ACC112 (cell line): ENCODE measurements around the gene AJM1.
"Not testable (repeated sequence)": the region's sequence is repeated elsewhere in the genome, so short reads cannot be mapped to it uniquely, and the experiment has no call there.

ENCODE experiments used
- H2AFZ ChIP-seq: fragments of 200-600 bp; sonication (generic); one replicate; pipeline ENCODE4 v1.6.0; 2017; ENCODE audit warnings: antibody characterized with exemption, low read length; ENCODE audit not compliant: unreplicated experiment
- H3K27ac ChIP-seq: fragments of 200-600 bp; sonication (generic); 2 replicates; pipeline ENCODE4 v1.5.1; 2014; ENCODE audit warnings: low read depth, mild to moderate bottlenecking, antibody characterized with exemption, low read length, moderate library complexity
- H3K27me3 ChIP-seq: fragments of 200-600 bp; sonication (generic); 2 replicates; pipeline ENCODE4 v1.6.1; 2014; ENCODE audit warnings: mild to moderate bottlenecking, antibody characterized with exemption, low read length, moderate library complexity, mixed read lengths; ENCODE audit not compliant: insufficient read depth
- H3K36me3 ChIP-seq: fragments of 200-600 bp; sonication (generic); 2 replicates; pipeline ENCODE4 v1.6.1; 2016; ENCODE audit warnings: mild to moderate bottlenecking, antibody characterized with exemption, low read length, moderate library complexity, mixed read lengths; ENCODE audit not compliant: insufficient read depth
- H3K4me1 ChIP-seq: fragments of 200-600 bp; sonication (generic); one replicate; pipeline ENCODE4 v1.6.1; 2016; ENCODE audit warnings: low read length, mixed read lengths; ENCODE audit not compliant: insufficient read depth, unreplicated experiment, control insufficient read depth
- H3K4me3 ChIP-seq: fragments of 200-600 bp; sonication (generic); 2 replicates; pipeline ENCODE4 v1.5.1; 2014; ENCODE audit warnings: mild to moderate bottlenecking, low read depth, low read length
- H3K79me2 ChIP-seq: fragments of 200-600 bp; sonication (generic); one replicate; pipeline ENCODE4 v1.6.0; 2016; ENCODE audit warnings: low read length; ENCODE audit not compliant: control insufficient read depth, unreplicated experiment, insufficient read depth

AJM1 gene

DNA sequence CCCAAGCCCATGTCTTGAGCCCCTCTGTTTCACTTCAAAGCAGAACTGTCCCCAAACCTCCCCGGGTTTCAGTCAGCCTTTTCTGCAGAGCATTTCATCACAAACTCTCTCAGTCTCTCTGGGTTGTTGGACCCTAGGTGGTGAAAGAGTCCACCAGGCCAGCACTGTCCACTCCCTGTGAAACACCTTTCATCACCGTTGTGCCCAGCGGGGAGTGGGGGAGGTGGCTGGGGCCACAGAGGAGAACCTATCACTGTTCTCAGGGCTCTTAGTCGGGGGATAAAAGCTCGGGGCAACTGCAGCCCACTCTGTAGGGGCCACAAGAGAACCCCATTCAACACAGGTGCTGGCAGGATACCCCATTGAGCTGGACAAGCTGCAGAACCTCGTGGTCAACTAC lies 40.0 kb upstream of the AJM1 start:
- H3K4me3 ChIP-seq, result no peak overlapping the region
- H3K27ac ChIP-seq, result no peak overlapping the region
- peaks cover 20% of the 10 kb centered on the region for H3K4me1 ChIP-seq
- peaks cover 36% of the 10 kb centered on the region for H3K27me3 ChIP-seq
- peaks cover 6% of the 10 kb centered on the region for H3K79me2 ChIP-seq
- no peak overlapping the region for H2AFZ ChIP-seq
- H3K36me3 ChIP-seq, result no peaks in the 10 kb centered on the region

DNA sequence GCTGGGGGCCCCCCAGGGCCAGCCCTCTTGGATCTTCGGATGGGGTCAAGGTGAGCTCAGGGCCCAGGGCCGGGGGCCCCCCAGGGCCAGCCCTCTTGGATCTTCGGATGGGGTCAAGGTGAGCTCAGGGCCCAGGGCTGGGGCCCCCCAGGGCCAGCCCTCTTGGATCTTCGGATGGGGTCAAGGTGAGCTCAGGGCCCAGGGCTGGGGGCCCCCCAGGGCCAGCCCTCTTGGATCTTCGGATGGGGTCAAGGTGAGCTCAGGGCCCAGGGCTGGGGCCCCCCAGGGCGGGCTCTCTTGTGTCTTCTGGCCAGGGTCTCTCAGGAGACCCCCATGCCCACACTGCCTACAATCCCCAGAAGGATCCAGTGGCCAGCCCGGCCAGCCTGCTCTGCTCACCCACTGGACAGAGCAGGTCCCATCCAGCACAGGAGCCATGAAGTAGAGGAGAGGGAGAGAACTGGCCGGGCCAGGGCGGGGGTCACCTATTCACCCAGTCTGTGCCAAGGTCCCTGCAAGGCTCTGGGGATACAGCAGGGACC lies 39.2 kb upstream of the AJM1 start:
- not testable (repeated sequence) for H3K4me3 ChIP-seq, H3K79me2 ChIP-seq, H3K36me3 ChIP-seq, H2AFZ ChIP-seq, H3K27ac ChIP-seq
- peaks cover 36% of the 10 kb centered on the region for H3K27me3 ChIP-seq
- peaks cover 20% of the 10 kb centered on the region for H3K4me1 ChIP-seq

DNA sequence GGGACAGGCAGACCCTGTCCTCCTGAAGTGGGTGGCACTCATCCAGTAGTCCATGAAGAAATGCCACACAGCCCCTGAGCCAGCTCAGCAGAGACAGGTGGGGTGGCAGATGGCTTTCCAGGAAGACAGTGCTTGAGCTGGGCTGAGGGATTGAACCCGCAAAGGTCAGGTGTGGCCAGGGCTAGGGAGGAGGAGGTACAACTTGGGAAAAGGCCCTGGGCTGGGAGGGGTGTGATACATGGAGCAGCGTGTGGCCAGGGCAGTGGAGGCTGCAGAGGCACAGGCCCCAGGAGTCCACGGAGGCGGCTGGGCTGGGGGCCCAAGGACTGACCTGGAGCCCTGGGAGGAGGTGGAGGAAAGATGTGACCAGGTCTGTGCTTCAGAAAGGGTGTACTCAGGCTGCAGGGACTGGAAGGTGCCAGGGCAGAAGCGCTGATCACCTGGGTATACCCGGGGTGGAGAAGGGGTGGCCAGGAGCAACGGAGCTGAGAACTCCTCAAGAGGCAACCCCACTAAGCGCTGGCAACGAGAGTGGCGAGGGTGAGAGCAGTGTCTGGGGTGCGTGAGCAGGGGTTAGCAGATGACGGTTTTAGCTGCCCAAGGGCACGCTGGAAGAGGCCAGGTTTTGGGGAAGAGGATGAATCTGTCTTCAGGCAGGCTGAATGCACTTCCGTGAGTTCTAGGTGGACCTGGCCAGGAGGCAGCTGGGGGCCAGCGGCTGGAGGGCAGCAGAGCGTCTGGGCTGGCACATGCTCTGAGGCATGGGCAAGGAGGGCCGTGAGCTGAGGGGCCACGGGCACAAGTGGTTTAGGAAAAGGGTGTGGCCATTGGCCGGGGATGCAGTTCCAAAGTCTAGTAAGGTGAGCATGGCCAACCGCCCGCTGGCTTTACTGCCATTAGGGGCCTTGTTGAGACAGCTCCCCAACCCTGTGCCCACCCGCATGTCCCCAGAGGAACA lies 38.4 kb upstream of the AJM1 start:
- H3K4me3 ChIP-seq, result no peak overlapping the region
- no peaks in the 10 kb centered on the region for H3K36me3 ChIP-seq
- no peak overlapping the region for H3K27ac ChIP-seq
- peaks cover 30% of the 10 kb centered on the region for H3K27me3 ChIP-seq
- peaks cover 16% of the 10 kb centered on the region for H3K79me2 ChIP-seq
- H3K4me1 ChIP-seq, result peaks cover 20% of the 10 kb centered on the region
- H2AFZ ChIP-seq, result no peak overlapping the region

DNA sequence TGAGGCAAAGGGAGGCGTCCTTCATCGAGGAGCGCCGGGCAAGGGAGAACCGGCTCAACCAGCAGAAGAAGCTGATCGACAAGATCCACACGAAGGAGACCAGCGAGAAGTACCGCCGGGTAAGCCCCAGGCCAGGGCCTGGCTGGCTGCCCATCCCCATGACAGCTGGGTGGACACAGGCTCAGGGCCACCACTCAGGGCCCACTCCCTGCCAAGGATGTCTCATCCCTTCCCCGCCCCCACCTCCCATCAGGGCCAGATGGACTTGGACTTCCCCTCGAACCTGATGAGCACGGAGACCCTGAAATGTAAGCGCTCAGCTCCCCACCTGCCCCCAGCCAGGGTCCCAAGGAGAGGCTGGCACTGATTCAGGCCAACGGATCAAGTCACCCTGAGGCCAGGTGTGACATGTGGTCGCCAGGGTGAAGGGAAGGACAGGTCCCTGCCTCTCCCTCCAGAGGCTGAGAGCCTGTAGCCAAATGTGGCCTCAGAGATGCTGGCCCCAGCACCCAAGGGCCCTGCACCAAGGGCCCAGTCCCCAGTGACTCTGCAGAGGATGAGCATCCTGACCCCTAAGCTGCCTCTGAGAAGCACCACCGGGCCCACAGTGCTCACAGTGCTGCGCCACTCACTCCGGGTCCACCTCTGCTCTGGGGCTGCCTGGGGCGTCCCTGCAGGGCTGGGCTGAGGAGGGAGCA lies 37.6 kb upstream of the AJM1 start:
- no peak overlapping the region for H3K4me3 ChIP-seq
- H3K36me3 ChIP-seq, result no peaks in the 10 kb centered on the region
- peaks cover 24% of the 10 kb centered on the region for H3K79me2 ChIP-seq
- peaks cover 22% of the 10 kb centered on the region for H3K27me3 ChIP-seq
- H3K27ac ChIP-seq, result no peak overlapping the region
- H2AFZ ChIP-seq, result no peak overlapping the region
- H3K4me1 ChIP-seq, result peaks cover 22% of the 10 kb centered on the region

DNA sequence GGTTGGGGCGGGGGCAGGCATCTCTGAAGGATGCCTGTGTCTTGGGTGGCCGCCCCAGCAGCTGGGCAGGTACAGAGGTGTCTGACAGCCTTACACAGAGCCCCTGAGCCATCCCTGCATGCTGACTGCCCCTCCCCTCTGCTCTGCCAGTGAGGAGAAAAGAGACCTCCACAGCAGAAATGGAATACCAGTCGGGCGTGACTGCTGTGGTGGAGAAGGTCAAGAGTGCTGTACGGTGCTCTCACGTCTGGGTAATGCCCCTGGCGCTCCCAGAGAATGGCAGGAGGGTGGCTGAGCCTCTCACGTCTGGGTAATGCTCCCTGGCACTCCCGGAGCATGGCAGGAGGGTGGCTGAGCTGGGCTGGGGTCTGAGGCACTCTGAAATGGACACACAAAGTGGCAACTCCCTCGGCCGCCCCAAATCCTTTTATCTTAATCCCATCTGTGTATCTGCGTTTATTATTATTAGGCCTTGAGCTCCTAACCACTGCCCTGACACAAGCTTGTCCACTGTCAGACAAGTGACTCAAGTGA lies 37.0 kb upstream of the AJM1 start:
- Histone ChIP-seq H3K4me3 (no peak overlapping the region), H3K36me3 (peaks cover 4% of the 10 kb centered on the region; the same call in 1 of the 2 replicates), H3K27me3 (peaks cover 18% of the 10 kb centered on the region), H2AFZ (no peak overlapping the region), H3K4me1 (peaks cover 24% of the 10 kb centered on the region), H3K79me2 (peaks cover 30% of the 10 kb centered on the region), H3K27ac (no peak overlapping the region)

DNA sequence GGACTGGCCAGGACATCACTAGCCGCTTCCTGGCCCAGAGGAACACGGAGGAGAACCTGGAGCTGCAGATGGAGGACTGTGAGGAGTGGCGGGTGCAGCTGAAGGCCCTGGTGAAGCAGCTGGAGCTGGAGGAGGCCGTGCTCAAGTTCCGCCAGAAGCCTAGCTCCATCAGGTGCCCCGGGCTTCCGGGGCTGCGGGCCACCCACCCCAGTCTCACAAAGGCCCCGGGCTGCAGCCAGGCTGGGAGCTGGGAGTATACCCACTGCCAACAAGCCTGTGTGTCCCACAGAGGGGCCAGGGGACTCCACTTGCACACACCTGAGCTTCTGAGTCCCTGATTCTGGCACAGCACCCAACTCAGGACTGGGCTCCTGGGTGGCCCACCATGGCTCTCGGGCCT lies 36.2 kb upstream of the AJM1 start:
- Histone ChIP-seq H3K79me2 (peaks cover 37% of the 10 kb centered on the region), H3K27ac (no peak overlapping the region), H3K4me3 (peak overlapping the region; percentile 100; the same call in 1 of the 2 replicates), H3K36me3 (peaks cover 8% of the 10 kb centered on the region; the same call in 1 of the 2 replicates), H3K27me3 (peaks cover 12% of the 10 kb centered on the region), H2AFZ (no peak overlapping the region), H3K4me1 (peaks cover 18% of the 10 kb centered on the region)

DNA sequence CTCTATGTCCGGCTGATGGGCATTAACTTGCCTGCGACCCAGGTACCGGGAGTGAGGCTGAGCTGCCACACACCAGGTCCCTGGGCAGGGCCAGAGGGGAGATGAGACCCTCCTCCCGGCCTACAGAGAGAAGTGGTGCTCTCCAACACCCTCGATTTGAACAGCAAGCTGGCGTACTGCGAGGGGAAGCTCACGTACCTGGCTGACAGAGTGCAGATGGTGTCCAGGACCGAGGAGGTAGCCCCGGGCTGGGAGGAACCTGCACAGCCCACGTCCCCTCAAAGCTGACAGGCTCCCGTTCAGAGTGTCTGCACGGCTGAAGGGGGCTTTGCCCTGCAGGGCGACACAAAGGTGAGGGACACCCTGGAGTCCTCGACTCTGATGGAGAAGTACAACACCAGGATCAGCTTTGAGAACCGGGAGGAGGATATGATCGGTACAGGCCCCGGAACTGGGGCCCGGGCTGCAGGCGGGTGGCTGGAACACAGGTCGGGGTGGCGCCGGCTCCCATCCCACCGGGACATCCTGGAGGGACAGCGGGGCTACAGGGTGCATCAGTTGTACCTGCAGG lies 35.6 kb upstream of the AJM1 start:
- peaks cover 18% of the 10 kb centered on the region for H3K4me1 ChIP-seq
- peaks cover 42% of the 10 kb centered on the region for H3K79me2 ChIP-seq
- H3K4me3 ChIP-seq, result peak overlapping the region; percentile 100
- peaks cover 6% of the 10 kb centered on the region; the same call in 1 of the 2 replicates for H3K27me3 ChIP-seq
- peaks cover 8% of the 10 kb centered on the region; the same call in 1 of the 2 replicates for H3K36me3 ChIP-seq
- H2AFZ ChIP-seq, result no peak overlapping the region
- no peak overlapping the region for H3K27ac ChIP-seq

DNA sequence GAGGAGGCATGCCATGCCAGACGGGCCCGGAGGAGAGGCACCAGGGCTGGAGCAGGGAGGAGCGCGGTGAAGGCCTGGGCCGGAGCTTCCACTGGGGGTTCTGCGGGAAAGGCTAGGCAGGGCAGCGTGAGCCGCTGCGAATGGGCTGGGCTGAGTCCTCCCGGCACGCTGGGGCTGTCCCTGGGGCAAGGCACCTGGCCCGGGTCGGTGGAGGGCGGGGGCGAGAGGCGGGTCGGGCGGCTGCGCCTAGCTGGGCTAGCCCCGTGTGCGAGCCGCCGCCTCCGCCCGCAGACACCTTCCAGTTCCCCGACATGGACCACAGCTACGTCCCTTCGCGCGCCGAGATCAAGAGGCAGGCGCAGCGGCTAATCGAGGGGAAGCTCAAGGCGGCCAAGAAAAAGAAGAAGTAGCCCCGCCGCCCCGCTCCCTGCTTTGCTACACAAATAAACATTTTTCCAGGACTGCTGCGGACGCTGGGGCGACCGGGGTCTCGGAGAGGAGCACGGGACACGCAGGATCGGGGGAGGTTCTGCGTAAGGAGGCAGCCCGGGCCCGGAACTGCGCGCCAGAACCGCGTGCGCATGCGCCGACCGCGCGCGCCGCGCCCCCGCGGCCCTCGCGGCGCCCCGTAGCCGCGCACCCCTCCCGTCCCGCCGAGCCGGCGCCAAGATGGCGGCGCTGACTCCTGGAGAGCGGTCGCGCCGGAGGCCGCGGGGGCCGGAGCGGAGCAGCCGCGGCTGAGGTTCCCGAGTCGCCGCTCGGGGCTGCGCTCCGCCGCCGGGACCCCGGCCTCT lies 34.8 kb upstream of the AJM1 start, which contains the start of gene RABL6:
RABL6 (plus strand) TSS at position 668 of the 794 bp plus-strand sequence. CDS start 249 bp downstream, outside the sequence.
- H3K27me3 ChIP-seq, result no peaks in the 10 kb centered on the region
- H3K79me2 ChIP-seq, result peaks cover 47% of the 10 kb centered on the region
- peaks cover 8% of the 10 kb centered on the region; the same call in 1 of the 2 replicates for H3K36me3 ChIP-seq
- peak within 1 kb of the TSS; percentile 100 for H3K4me3 ChIP-seq
- H3K27ac ChIP-seq, result peak within 1 kb of the TSS; percentile 28; the same call in 1 of the 2 replicates
- peak within 1 kb of the TSS; percentile 88 for H2AFZ ChIP-seq
- H3K4me1 ChIP-seq, result peaks cover 18% of the 10 kb centered on the region

DNA sequence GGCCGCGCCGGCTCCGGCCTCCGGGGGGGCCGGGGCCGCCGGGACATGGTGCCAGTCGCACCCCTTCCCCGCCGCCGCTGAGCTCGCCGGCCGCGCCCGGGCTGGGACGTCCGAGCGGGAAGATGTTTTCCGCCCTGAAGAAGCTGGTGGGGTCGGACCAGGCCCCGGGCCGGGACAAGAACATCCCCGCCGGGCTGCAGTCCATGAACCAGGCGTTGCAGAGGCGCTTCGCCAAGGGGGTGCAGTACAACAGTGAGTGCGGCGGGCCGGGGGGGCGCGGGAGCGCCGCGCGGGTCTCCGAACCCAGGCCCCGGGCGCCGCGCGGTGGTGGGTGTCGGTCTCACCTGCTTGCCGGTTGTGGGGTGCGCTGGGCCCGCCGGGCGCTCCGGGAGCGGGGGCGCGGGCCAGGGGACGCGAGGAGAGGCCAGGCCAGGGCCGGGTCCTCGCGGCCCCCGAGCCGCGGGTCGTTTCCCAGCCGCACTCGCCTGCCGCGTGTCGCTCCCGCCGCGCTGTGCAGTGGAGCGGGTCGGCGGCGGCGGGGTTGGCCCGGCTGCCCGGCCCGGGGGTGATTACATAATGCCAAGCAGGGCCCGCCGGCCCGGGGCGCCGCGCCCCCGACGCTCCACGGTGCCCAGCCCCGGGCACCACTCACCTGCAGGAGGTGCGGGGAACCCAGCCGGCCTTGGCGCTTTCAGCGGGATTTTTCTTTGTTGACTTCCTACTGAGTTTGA lies 34.0 kb upstream of the AJM1 start:
- H3K79me2 ChIP-seq, result peaks cover 52% of the 10 kb centered on the region
- H3K27me3 ChIP-seq, result no peaks in the 10 kb centered on the region
- H2AFZ ChIP-seq, result peak overlapping the region; percentile 88
- H3K4me1 ChIP-seq, result peaks cover 18% of the 10 kb centered on the region
- peak overlapping the region; percentile 100 for H3K4me3 ChIP-seq
- H3K27ac ChIP-seq, result peak overlapping the region; percentile 27; the same call in 1 of the 2 replicates
- peaks cover 8% of the 10 kb centered on the region; the same call in 1 of the 2 replicates for H3K36me3 ChIP-seq
